Measurements from ENCODE around the gene RUVBL1. TPM values are rescaled to one million over a fixed set of nuclear protein-coding genes. Genes with fewer than 3 reads are reported as not detected.

Gene RUVBL1
- total and polyA plus RNA-seq, 4 experiments from 2014 or later, result 26.6 to 71.4 (median 46.9) TPM

- Mint-ChIP-seq H3K27ac (peak overlapping the region in 2 of 7 donors; percentile 5 to 31), H3K36me3 (peaks cover 68 to 88% of the 10 kb centered on the region in 2 donors), H3K9me3 (peaks cover 0 to 2% (median 0%) of the 10 kb centered on the region in 8 donors), H3K27me3 (no peaks in the 10 kb centered on the region), H3K4me1 (no peaks in the 10 kb centered on the region), H3K4me3 (no peak overlapping the region)
- ChIA-PET CTCF (ENCODE audit: partially characterized antibody) (interaction anchor here (0.8 to 13.3 kb wide), 4 partner anchors 12 to 34 kb away, joined by 3 to 256 read pairs (median 3); no protein-coding TSS in a partner anchor), POLR2A (ENCODE audit: partially characterized antibody) (interaction anchor here (1.9 kb wide), 1 partner anchor 23 kb away, joined by 5 read pairs; the partner anchor contains the start of gene RUVBL1)
- Histone ChIP-seq H3K27ac (ENCODE audit: low read depth, low read length) (no peak overlapping the region), H3K9me3 (ENCODE audit: control insufficient read depth in 1 of 2, low read length in 2 of 2) (no peaks in the 10 kb centered on the region), H3K36me3 (ENCODE audit: insufficient read depth, low read length) (peaks cover 70% of the 10 kb centered on the region), H3K4me1 (ENCODE audit: insufficient read depth, low read length) (no peaks in the 10 kb centered on the region), H3K4me3 (ENCODE audit: low read length in 2 of 2) (no peak overlapping the region), H3K27me3 (ENCODE audit: insufficient read depth, low read length) (no peaks in the 10 kb centered on the region)
- intact Hi-C loops (cut with micrococcal nuclease), result no loop called here
- DNase-seq, result no peak
Measured at GRCh38 chr3:128100638-128101037, 23.0 kb downstream of the RUVBL1 start.

- H3K36me3 ChIP-seq (ENCODE audit: insufficient read depth, low read length), result peaks cover 70% of the 10 kb centered on the region
- peak overlapping the region in 2 of 7 donors; percentile 25 to 31 for H3K27ac Mint-ChIP-seq
- intact Hi-C loops (cut with micrococcal nuclease), result no loop called here
Measured at GRCh38 chr3:128100161-128100560, 23.5 kb downstream of the RUVBL1 start.

GRCh38 chr3:128098234-128098633, 25.4 kb downstream of the RUVBL1 start:
- H3K9me3 ChIP-seq (ENCODE audit: control insufficient read depth in 1 of 2, low read length in 2 of 2), result no peaks in the 10 kb centered on the region
- CTCF ChIA-PET (ENCODE audit: partially characterized antibody), result interaction anchor here (1.1 to 13.3 kb wide), 6 partner anchors 11 to 224 kb away, joined by 3 to 256 read pairs (median 36); partner anchors contain the start of gene RUVBL1
- H3K4me1 ChIP-seq (ENCODE audit: insufficient read depth, low read length), result no peaks in the 10 kb centered on the region
- DNase-seq, result no peak
- H3K4me3 Mint-ChIP-seq, result no peak overlapping the region
- intact Hi-C loops (cut with micrococcal nuclease), result no loop called here
- no peak overlapping the region for H3K27ac ChIP-seq (ENCODE audit: low read depth, low read length)
- no peaks in the 10 kb centered on the region for H3K27me3 Mint-ChIP-seq
- H3K9me3 Mint-ChIP-seq, result peaks cover 0 to 2% (median 0%) of the 10 kb centered on the region in 8 donors
- POLR2A ChIA-PET (ENCODE audit: partially characterized antibody), result interaction anchor here (1.0 to 1.5 kb wide), 2 partner anchors 12 to 35 kb away, joined by 3 read pairs; no protein-coding TSS in a partner anchor
- no peaks in the 10 kb centered on the region for H3K27me3 ChIP-seq (ENCODE audit: insufficient read depth, low read length)
- H3K27ac Mint-ChIP-seq, result peak overlapping the region in 1 of 7 donors; percentile 61
- H3K36me3 ChIP-seq (ENCODE audit: insufficient read depth, low read length), result peaks cover 60% of the 10 kb centered on the region
- no peak overlapping the region for H3K4me3 ChIP-seq (ENCODE audit: low read length in 2 of 2)
- peaks cover 68 to 85% of the 10 kb centered on the region in 2 donors for H3K36me3 Mint-ChIP-seq
- H3K4me1 Mint-ChIP-seq, result peaks cover 3 to 6% (median 5%) of the 10 kb centered on the region in 4 donors

More at GRCh38 chr3:128100161-128100560, 23.5 kb downstream of the RUVBL1 start:
- CTCF ChIA-PET (ENCODE audit: partially characterized antibody), result interaction anchor here (0.8 to 13.3 kb wide), 4 partner anchors 12 to 34 kb away, joined by 3 to 256 read pairs (median 3); no protein-coding TSS in a partner anchor
- no peaks in the 10 kb centered on the region for H3K27me3 Mint-ChIP-seq
- POLR2A ChIA-PET (ENCODE audit: partially characterized antibody), result interaction anchor here (1.9 kb wide), 1 partner anchor 23 kb away, joined by 5 read pairs; the partner anchor contains the start of gene RUVBL1
- H3K27ac ChIP-seq (ENCODE audit: low read depth, low read length), result no peak overlapping the region
- peaks cover 73 to 90% of the 10 kb centered on the region in 2 donors for H3K36me3 Mint-ChIP-seq
- H3K4me3 ChIP-seq (ENCODE audit: low read length in 2 of 2), result no peak overlapping the region
- DNase-seq, result no peak
- H3K9me3 ChIP-seq (ENCODE audit: control insufficient read depth in 1 of 2, low read length in 2 of 2), result no peaks in the 10 kb centered on the region
- peaks cover 0 to 3% (median 3%) of the 10 kb centered on the region in 4 donors for H3K4me1 Mint-ChIP-seq
- no peaks in the 10 kb centered on the region for H3K4me1 ChIP-seq (ENCODE audit: insufficient read depth, low read length)
- no peaks in the 10 kb centered on the region for H3K27me3 ChIP-seq (ENCODE audit: insufficient read depth, low read length)
- peaks cover 0 to 2% (median 0%) of the 10 kb centered on the region in 8 donors for H3K9me3 Mint-ChIP-seq
- no peak overlapping the region for H3K4me3 Mint-ChIP-seq

GRCh38 chr3:128095222-128095703, 28.3 kb downstream of the RUVBL1 start:
- H3K4me3 Mint-ChIP-seq, result no peak overlapping the region
- peaks cover 3 to 6% (median 5%) of the 10 kb centered on the region in 4 donors for H3K4me1 Mint-ChIP-seq

GRCh38 chr3:128094295-128095151, 29.1 kb downstream of the RUVBL1 start:
- intact Hi-C loops (cut with micrococcal nuclease), result loop anchor here (1.0 kb wide), 3 partner anchors 39 to 403 kb away; no protein-coding TSS in a partner anchor

More at GRCh38 chr3:128095222-128095703, 28.3 kb downstream of the RUVBL1 start:
- intact Hi-C loops (cut with micrococcal nuclease), result loop anchor here (1.0 kb wide), 3 partner anchors 38 to 402 kb away; no protein-coding TSS in a partner anchor
- H3K4me1 ChIP-seq (ENCODE audit: insufficient read depth, low read length), result no peaks in the 10 kb centered on the region
- CTCF ChIA-PET (ENCODE audit: partially characterized antibody), result interaction anchor here (0.6 to 13.3 kb wide), 31 partner anchors 9 to 513 kb away, joined by 3 to 256 read pairs (median 5); partner anchors contain the start of gene RUVBL1
- Mint-ChIP-seq H3K36me3 (peaks cover 51 to 74% of the 10 kb centered on the region in 2 donors), H3K27ac (peak overlapping the region in 4 of 7 donors; percentile 45 to 66 (median 54)), H3K9me3 (no peaks in the 10 kb centered on the region), H3K27me3 (no peaks in the 10 kb centered on the region)
- H3K9me3 ChIP-seq (ENCODE audit: control insufficient read depth in 1 of 2, low read length in 2 of 2), result no peaks in the 10 kb centered on the region
- peak; percentile 73 to 80 (median 76) for DNase-seq
- no peaks in the 10 kb centered on the region for H3K27me3 ChIP-seq (ENCODE audit: insufficient read depth, low read length)
- H3K36me3 ChIP-seq (ENCODE audit: insufficient read depth, low read length), result peaks cover 45% of the 10 kb centered on the region
- POLR2A ChIA-PET (ENCODE audit: partially characterized antibody), result interaction anchor here (1.2 to 1.8 kb wide), 3 partner anchors 19 to 38 kb away, joined by 5 to 11 read pairs (median 9); partner anchors contain the start of gene RUVBL1
- no peak overlapping the region for H3K4me3 ChIP-seq (ENCODE audit: low read length in 2 of 2)
- no peak overlapping the region for H3K27ac ChIP-seq (ENCODE audit: low read depth, low read length)

GRCh38 chr3:128091586-128091985, 32.0 kb downstream of the RUVBL1 start:
- H3K4me1 ChIP-seq (ENCODE audit: insufficient read depth, low read length), result no peaks in the 10 kb centered on the region
- Mint-ChIP-seq H3K27me3 (no peaks in the 10 kb centered on the region), H3K27ac (no peak overlapping the region), H3K4me3 (no peak overlapping the region), H3K9me3 (no peaks in the 10 kb centered on the region), H3K4me1 (peaks cover 3 to 6% (median 5%) of the 10 kb centered on the region in 4 donors), H3K36me3 (peaks cover 34 to 51% of the 10 kb centered on the region in 2 donors)
- no peak overlapping the region for H3K4me3 ChIP-seq (ENCODE audit: low read length in 2 of 2)
- POLR2A ChIA-PET (ENCODE audit: partially characterized antibody), result no interaction called here
- no peak for DNase-seq
- intact Hi-C loops (cut with micrococcal nuclease), result no loop called here
- no peaks in the 10 kb centered on the region for H3K27me3 ChIP-seq (ENCODE audit: insufficient read depth, low read length)
- peaks cover 19% of the 10 kb centered on the region for H3K36me3 ChIP-seq (ENCODE audit: insufficient read depth, low read length)
- CTCF ChIA-PET (ENCODE audit: partially characterized antibody), result interaction anchor here (13.3 kb wide), 1 partner anchor 43 kb away, joined by 256 read pairs; no protein-coding TSS in a partner anchor
- H3K27ac ChIP-seq (ENCODE audit: low read depth, low read length), result no peak overlapping the region
- H3K9me3 ChIP-seq (ENCODE audit: control insufficient read depth in 1 of 2, low read length in 2 of 2), result no peaks in the 10 kb centered on the region

More at GRCh38 chr3:128094295-128095151, 29.1 kb downstream of the RUVBL1 start:
- Mint-ChIP-seq H3K4me1 (peaks cover 3 to 6% (median 5%) of the 10 kb centered on the region in 4 donors), H3K36me3 (peaks cover 43 to 67% of the 10 kb centered on the region in 2 donors), H3K4me3 (no peak overlapping the region), H3K27ac (peak overlapping the region in 3 of 7 donors; percentile 44 to 66 (median 45)), H3K9me3 (no peaks in the 10 kb centered on the region), H3K27me3 (no peaks in the 10 kb centered on the region)
- peaks cover 37% of the 10 kb centered on the region for H3K36me3 ChIP-seq (ENCODE audit: insufficient read depth, low read length)
- ChIA-PET POLR2A (ENCODE audit: partially characterized antibody) (interaction anchor here (1.2 to 1.8 kb wide), 4 partner anchors 19 to 39 kb away, joined by 5 to 11 read pairs (median 7); partner anchors contain the start of gene RUVBL1), CTCF (ENCODE audit: partially characterized antibody) (interaction anchor here (0.7 to 13.3 kb wide), 26 partner anchors 9 to 514 kb away, joined by 3 to 256 read pairs (median 5); partner anchors contain the start of gene RUVBL1)
- no peaks in the 10 kb centered on the region for H3K9me3 ChIP-seq (ENCODE audit: control insufficient read depth in 1 of 2, low read length in 2 of 2)
- no peaks in the 10 kb centered on the region for H3K27me3 ChIP-seq (ENCODE audit: insufficient read depth, low read length)
- H3K4me3 ChIP-seq (ENCODE audit: low read length in 2 of 2), result no peak overlapping the region
- H3K27ac ChIP-seq (ENCODE audit: low read depth, low read length), result no peak overlapping the region
- no peak for DNase-seq
- H3K4me1 ChIP-seq (ENCODE audit: insufficient read depth, low read length), result no peaks in the 10 kb centered on the region

Measured in CD4-positive, alpha-beta memory T cell (primary cell).